GM21423 (cell line): ENCODE results near the gene PKDCC.
"Not testable (repeated sequence)": the region's sequence is repeated elsewhere in the genome, so short reads cannot be mapped to it uniquely, and the experiment has no call there.

Source experiments
- ATAC-seq: cut with Tn5 transposase; IDR thresholded peaks from one replicate; pipeline ENCODE4 v1.9.1; 2021; ENCODE audit warnings: mild to moderate bottlenecking, moderate library complexity; ENCODE audit not compliant: unreplicated experiment

The PKDCC gene

GRCh38 chr2:42060718-42061619 is 13.1 kb downstream of the PKDCC start:
- no peak for ATAC-seq

DNA sequence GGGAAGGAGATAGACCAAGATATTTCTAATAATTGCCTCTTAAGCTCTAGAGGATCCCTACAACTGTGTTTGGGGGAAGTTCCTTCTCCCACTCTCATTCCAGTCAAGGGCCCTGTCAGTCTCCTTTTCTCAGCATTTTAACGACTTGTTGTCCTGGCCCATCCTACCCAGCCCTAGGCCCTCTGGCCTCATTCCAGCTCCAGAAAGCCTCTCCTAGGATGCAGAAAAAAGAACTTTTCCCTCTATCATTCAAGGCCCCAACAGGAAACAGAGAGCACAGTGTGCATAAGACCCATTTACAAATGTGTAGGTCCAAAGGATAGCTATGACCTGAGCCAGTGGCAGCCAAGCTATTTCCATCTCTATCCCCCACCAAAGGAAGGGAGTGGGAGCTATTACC is 14.0 kb downstream of the PKDCC start:
- no peak for ATAC-seq

DNA sequence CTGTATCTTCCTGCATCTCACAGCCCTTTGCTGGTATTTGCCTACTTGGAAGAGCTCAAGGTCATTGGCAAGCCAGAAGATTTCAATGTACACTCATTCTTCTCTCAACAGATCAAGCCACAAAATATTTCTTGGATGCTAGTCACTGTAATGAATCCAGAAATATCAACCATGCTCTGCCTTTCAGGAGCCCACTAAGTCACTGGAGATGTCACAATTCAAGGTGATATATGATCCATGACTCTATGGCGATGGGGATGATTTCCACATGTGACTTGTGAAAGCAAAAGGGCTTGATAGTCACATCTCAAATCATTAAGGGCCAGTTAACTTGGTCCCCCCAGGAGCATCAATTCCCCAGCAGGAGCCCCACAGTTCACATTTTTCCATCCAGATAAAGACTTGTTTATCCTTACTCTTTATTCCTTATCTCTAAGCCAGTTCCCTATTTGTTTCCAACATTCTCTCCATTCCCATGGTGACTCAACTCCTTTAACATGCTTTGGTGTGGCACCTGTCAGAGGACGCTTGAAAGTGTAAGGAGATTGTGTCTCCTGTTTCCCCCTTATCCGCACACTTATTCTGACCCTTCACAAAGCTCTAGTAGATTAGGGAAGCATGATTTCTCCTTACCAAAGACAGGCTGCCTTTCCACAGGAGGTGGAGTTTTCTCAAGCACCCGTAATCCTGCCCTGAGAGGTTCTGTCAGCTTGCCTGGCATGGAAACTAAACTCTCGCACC is 15.8 kb downstream of the PKDCC start:
- ATAC-seq = no peak

DNA sequence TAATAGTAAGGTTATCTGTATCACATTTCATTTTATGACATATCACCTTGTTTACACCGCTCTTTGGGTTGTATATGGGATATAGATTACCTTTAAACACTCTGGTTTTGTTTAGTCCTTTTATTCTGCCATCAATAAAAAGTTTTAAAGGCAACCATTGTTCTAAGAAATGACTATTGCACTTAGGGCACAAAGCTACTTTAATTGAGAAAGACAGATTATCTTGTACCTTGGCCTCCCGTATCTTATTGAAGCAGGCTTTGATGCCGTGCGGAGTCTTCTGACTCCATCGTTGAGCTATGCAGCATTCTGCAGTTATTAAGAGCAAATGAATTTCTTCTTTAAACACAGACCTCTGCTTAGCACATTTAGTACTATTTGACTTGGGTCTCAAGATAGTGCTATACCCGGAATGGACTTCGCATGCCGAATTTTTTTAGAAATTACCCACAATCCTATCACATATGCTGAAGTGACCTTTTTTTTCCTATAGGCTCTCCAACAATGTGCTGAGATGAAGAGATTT is 16.7 kb downstream of the PKDCC start:
- ATAC-seq = no peak

- ATAC-seq = not testable (repeated sequence)
These were observed 17.9 kb downstream of the PKDCC start for GRCh38 chr2:42065753-42066152.

- not testable (repeated sequence) for ATAC-seq
These were observed 19.2 kb downstream of the PKDCC start for GRCh38 chr2:42067001-42067400.

- no peak for ATAC-seq
These were observed 19.7 kb downstream of the PKDCC start for GRCh38 chr2:42067521-42067920.

DNA sequence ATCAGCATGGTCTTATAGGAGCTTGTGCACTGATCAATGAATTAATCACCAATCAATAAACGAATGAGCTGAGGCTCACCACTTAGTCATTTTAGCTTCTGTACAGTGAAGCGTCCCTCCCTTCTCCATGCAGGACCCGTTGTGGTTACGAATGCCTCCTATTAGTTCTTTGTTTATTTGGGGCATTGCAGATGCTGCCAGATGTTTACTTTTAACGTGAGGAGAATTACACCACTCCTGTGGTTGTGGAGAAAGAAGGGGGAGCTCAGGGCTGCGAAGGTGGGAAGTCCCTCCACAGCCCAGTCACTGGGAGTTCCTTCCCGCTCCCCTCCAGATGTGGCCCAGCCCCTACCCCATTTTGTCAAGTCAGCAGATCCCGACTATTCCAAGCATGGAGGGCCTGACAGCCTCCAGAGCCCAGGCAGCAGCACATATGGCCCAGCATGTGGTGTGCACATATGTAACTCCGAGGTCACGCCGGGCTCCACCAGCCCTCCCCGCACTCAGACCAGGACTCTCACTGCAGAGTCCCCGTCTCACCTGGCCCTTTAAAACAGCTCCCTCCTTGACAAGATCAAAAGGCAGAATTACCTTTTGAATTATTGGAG is 20.9 kb downstream of the PKDCC start:
- ATAC-seq = no peak

GRCh38 chr2:42069568-42069967 is 21.7 kb downstream of the PKDCC start:
- ATAC-seq = no peak

DNA sequence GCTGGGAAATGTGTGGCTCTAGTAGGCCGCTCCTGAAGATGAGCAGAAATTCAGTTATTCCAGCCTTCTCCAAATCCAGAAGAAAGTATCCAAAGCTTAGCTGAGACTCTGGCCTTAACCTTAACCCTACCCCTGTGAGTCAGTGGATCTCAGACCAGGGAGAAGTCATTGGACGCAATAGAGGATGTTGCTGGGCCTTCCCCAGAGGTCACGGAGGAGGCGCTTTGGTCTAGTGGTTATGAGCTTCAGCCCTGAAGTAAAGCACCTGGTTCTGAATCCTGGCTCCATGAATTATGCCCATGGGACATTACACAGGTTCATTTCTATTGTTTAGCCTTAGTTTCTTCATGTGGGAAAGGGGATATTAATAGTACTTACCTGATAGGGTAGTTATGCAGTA is 24.0 kb downstream of the PKDCC start:
- no peak for ATAC-seq

- no peak for ATAC-seq
These were observed 24.7 kb downstream of the PKDCC start for GRCh38 chr2:42072349-42073118.

- no peak for ATAC-seq
These were observed 26.1 kb downstream of the PKDCC start for GRCh38 chr2:42073739-42074503.

DNA sequence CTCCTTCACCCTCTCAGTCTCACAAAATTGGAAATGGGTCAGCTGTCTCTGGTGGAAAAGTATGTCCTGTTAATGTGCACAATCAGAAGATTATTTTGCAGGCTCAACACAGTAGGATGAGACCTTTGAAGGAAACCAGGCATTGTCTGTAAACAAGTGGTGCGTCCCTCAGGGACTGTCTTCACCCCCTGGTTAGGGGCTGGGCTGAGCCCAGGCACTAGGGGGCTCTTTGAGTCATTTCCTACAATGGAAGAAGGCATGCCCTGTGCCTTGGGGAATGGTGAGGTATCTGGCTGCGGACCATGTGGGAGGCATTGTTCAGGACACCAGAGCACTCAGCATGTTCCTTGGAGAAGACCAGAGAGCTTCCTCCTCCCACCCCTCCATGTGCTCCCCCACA is 26.8 kb downstream of the PKDCC start:
- ATAC-seq = no peak

DNA sequence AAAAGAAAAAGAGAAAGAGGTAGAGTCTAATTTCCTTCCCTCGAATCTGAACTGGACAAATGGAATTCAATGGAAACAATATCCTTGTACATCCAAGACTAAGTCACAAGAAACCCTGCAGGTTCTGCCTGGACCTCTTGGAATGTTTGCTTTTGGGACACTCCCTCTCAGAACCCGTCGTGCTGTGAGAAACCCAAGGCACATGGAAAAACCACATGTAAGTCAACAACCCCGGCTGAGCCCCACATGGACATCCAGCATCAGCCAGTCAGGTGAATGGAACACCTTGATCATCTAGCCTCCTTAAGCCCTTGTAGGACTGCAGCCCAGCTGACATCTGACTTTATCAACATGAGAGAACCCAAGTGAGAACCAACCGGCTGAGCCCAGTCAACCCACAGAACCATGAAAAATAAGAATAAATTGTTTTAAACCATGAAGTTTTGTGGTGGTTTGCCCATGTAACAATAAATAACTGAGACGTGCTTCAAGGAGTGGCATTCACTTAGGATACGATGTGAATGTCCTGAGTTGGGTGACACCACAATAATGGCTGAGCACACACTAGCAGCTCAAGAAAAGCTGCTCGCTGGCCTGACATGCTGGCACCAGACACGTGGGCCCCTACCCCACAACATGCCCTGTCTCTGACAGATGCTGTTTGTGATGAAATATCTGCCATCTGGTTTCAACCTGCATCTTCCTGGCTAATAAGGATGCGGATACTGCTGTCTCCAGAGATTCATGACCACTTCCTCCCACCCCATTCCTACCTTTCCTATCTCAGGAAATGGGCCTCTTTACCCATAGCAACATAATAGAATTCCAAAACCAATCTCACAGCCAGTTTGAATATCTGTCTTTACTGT is 28.8 kb downstream of the PKDCC start:
- ATAC-seq = no peak

DNA sequence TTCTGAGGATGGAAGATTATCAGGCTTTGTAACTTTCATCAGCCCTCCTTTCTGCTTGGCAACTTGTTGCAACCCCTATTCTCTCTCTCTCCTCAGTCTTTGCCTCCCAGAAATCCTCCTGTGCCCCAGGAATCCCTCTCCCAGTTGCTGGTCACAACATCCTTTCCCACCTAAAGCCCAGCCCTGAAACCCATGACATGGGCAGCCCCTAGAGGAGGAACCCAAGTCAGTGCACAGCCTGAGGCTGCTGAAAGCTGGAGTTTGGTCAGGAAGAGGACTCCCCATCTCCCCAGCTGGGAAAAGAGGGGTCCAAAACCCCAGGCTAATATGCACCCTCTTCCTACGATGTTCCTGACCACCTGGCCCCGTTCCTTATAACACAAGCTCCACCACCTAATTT is 29.5 kb downstream of the PKDCC start:
- ATAC-seq = no peak

DNA sequence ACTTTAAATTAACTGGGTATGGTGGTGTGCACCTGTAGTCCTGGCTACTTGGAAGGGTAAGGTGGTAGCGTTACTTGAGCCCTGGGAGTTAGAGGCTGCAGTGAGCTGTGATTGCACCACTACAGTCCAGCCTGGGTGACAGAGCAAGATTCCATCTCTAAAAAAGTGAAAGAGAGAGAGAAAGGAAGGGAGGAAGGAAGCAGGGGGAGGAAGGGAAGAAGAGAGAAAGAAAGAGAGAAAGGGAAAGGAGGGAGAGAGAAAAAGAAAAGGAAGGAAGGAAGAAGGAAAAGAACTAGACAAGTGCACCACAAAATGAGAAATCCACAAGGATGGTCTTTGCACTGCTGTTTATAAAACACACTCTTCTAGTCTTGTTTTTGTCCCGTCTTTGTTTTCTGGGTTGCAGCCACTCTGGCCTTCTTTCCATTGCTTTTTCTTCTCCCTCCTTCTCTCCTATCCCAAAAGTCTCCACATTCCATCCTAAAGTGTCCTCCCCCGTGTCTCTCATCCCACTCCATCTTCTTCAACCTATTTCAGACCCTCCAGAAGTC is 32.0 kb downstream of the PKDCC start:
- ATAC-seq = no peak

DNA sequence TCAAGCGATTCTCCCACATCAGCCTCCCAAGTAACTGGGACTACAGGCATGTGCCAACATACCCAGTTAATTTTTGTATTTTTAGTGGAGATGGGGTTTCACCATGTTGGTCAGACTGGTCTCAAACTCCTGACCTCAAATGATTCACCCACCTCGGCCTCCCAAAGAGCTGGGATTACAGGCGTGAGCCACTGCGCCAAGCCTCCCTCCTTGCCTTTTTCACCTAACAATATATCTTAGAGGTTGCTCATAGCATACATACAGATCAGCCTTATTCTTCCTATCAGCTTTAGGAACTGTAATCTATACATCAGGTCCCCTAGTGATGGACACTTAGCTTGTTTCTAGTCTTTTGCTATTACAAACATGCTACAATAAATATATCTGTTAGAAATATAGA is 33.3 kb downstream of the PKDCC start:
- ATAC-seq = not testable (repeated sequence)

GRCh38 chr2:42082016-42082415 is 34.2 kb downstream of the PKDCC start:
- no peak for ATAC-seq

- no peak for ATAC-seq
These were observed 36.4 kb downstream of the PKDCC start for GRCh38 chr2:42084231-42084671.
